ENCODE data around the gene GARNL3. TPM values are rescaled to one million over a fixed set of nuclear protein-coding genes. Genes with fewer than 3 reads are reported as not detected.

The GARNL3 gene
- total RNA-seq, 3 donors from 2014 or later, result 13.4 to 44.8 (median 26.2) TPM

- no peak for TF ChIP-seq POLR2AphosphoS5 (IDR thresholded peaks at IDR 0.05)
- no peak for TF ChIP-seq CTCF (IDR thresholded peaks at IDR 0.05)
- TF ChIP-seq POLR2A (IDR thresholded peaks at IDR 0.05), result no peak
- intact Hi-C loops (cut with DNase I; ENCODE audit: low total_unique reads), result loop anchor here (10.0 kb wide), 1 partner anchor 59 kb away; the partner anchor contains the start of genes LRSAM1 and RPL12
- no peak overlapping the region for H3K27ac ChIP-seq
Measured at GRCh38 chr9:127395497-127396252, 131.1 kb downstream of the GARNL3 start.

GRCh38 chr9:127396253-127396807 is 131.8 kb downstream of the GARNL3 start:
- peak overlapping the region; percentile 80 to 86 (median 82) for H3K4me3 ChIP-seq
- TF ChIP-seq CTCF (IDR thresholded peaks at IDR 0.05), result no peak
- peak in 2 of 3 donors; percentile 15 to 60 for TF ChIP-seq POLR2AphosphoS5 (IDR thresholded peaks at IDR 0.05)
- peak overlapping the region; percentile 8 to 45 for H3K27ac ChIP-seq
- intact Hi-C loops (cut with DNase I; ENCODE audit: low total_unique reads), result loop anchor here (10.0 kb wide), 1 partner anchor 58 kb away; the partner anchor contains the start of genes LRSAM1 and RPL12
- H3K36me3 ChIP-seq, result no peaks in the 10 kb centered on the region
- H3K4me1 ChIP-seq, result peaks cover 7 to 8% of the 10 kb centered on the region in 2 donors
- no peaks in the 10 kb centered on the region for H3K27me3 ChIP-seq
- no peaks in the 10 kb centered on the region for H3K9me3 ChIP-seq
- no peak for DNase-seq (ENCODE audit: low spot score in 2 of 2)

More at GRCh38 chr9:127395497-127396252, 131.1 kb downstream of the GARNL3 start:
- no peaks in the 10 kb centered on the region for H3K9me3 ChIP-seq
- DNase-seq (ENCODE audit: low spot score in 2 of 2), result no peak
- peak overlapping the region in 2 of 3 donors; percentile 80 to 86 for H3K4me3 ChIP-seq
- peaks cover 7 to 8% of the 10 kb centered on the region in 2 donors for H3K4me1 ChIP-seq
- no peaks in the 10 kb centered on the region for H3K27me3 ChIP-seq
- H3K36me3 ChIP-seq, result no peaks in the 10 kb centered on the region

GRCh38 chr9:127396808-127397645 is 132.5 kb downstream of the GARNL3 start, which contains the start of gene SLC2A8:
SLC2A8 (plus strand) TSS chr9:127397169; CDS start chr9:127397231, 62 bp downstream.
- H3K9me3 ChIP-seq, result no peaks in the 10 kb centered on the region
- intact Hi-C loops (cut with DNase I; ENCODE audit: low total_unique reads), result loop anchor here (10.0 kb wide), 1 partner anchor 58 kb away; the partner anchor contains the start of genes LRSAM1 and RPL12
- peaks cover 7 to 8% of the 10 kb centered on the region in 2 donors for H3K4me1 ChIP-seq
- peak within 1 kb of the TSS; percentile 80 to 86 (median 82) for H3K4me3 ChIP-seq
- H3K36me3 ChIP-seq, result no peaks in the 10 kb centered on the region
- TF ChIP-seq CTCF (IDR thresholded peaks at IDR 0.05), result no peak
- no peak for TF ChIP-seq POLR2A (IDR thresholded peaks at IDR 0.05)
- peak; percentile 49 to 73 (median 70) for TF ChIP-seq POLR2AphosphoS5 (IDR thresholded peaks at IDR 0.05)
- DNase-seq (ENCODE audit: low spot score in 2 of 2), result peak; percentile 99
- H3K27me3 ChIP-seq, result no peaks in the 10 kb centered on the region
- peak within 1 kb of the TSS; percentile 86 for H3K27ac ChIP-seq

- H3K4me3 ChIP-seq, result peak overlapping the region; percentile 80 to 86 (median 82)
- no peak for DNase-seq (ENCODE audit: low spot score in 2 of 2)
- peaks cover 7 to 8% of the 10 kb centered on the region in 2 donors for H3K4me1 ChIP-seq
- no peaks in the 10 kb centered on the region for H3K27me3 ChIP-seq
- intact Hi-C loops (cut with DNase I; ENCODE audit: low total_unique reads), result loop anchor here (10.0 kb wide), 1 partner anchor 57 kb away; the partner anchor contains the start of genes LRSAM1 and RPL12
- TF ChIP-seq POLR2AphosphoS5 (IDR thresholded peaks at IDR 0.05), result no peak
- TF ChIP-seq POLR2A (IDR thresholded peaks at IDR 0.05), result no peak
- no peak for TF ChIP-seq CTCF (IDR thresholded peaks at IDR 0.05)
- no peaks in the 10 kb centered on the region for H3K9me3 ChIP-seq
- peak overlapping the region; percentile 86 for H3K27ac ChIP-seq
- no peaks in the 10 kb centered on the region for H3K36me3 ChIP-seq
Measured at GRCh38 chr9:127397646-127398274, 133.2 kb downstream of the GARNL3 start.

All from breast epithelium (tissue), 4 donors.